Measurements from ENCODE around the gene PHACTR1.
A peak's percentile ranks its signal among the peaks of the same experiment; 100 is the strongest.

Gene PHACTR1

GRCh38 chr6:13248053-13248452 is 531.5 kb downstream of the PHACTR1 start:
- DNase-seq: no peak
- TF ChIP-seq POLR2A (IDR thresholded peaks at IDR 0.05; ENCODE audit: low read length) (no peak), GATA1 (IDR thresholded peaks at IDR 0.05; ENCODE audit: low read depth, low read length) (no peak)

- DNase-seq: no peak
- TF ChIP-seq GATA1 (IDR thresholded peaks at IDR 0.05; ENCODE audit: low read depth, low read length): no peak
- TF ChIP-seq POLR2A (IDR thresholded peaks at IDR 0.05; ENCODE audit: low read length): no peak
Observed at GRCh38 chr6:13248584-13248985, 532.0 kb downstream of the PHACTR1 start.

- TF ChIP-seq GATA1 (IDR thresholded peaks at IDR 0.05; ENCODE audit: low read depth, low read length) (no peak), POLR2A (IDR thresholded peaks at IDR 0.05; ENCODE audit: low read length) (no peak)
- DNase-seq: no peak
Observed at GRCh38 chr6:13248994-13249393, 532.4 kb downstream of the PHACTR1 start.

DNA sequence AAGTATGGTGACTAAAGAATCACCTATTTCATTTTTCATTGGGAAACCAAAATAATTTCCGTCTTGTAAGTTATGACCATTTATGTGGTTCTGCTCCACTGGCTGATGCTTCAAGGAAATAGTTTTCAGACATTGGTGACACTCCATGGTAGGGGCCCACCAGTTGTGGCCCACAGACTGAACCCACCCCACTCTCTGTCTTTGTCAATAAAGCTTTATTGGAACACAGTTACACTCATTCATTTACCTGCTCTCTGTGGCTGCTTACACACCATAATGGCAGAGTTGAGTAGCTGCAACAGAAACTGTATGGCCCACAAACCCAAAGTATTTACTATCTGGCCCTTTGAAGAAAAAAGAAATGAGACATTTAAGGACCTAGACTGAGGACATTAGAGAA is 533.2 kb downstream of the PHACTR1 start:
- no peak for DNase-seq

DNA sequence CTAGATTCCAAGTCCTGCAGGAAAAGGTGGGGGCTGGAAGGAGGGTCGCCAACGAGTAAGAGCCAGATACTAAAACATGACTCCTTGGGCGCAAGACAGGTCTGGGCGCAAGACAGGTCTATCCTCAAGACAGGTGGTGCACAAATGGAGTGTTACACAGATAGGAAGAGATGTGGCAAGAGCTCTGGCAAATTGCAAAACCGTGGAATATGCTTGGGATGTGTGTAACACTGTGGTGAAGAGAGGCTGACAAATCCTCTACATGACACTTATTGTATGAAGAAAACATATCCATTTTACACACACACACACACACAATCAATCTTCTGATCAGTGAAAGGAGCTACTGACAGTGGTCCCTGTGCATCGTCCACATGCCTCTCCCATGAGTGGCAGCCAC is 534.1 kb downstream of the PHACTR1 start:
- no peak for DNase-seq
- TF ChIP-seq GATA1 (IDR thresholded peaks at IDR 0.05; ENCODE audit: low read depth, low read length) (no peak), POLR2A (IDR thresholded peaks at IDR 0.05; ENCODE audit: low read length) (no peak)

More for the DNA sequence above, 533.2 kb downstream of the PHACTR1 start:
- TF ChIP-seq GATA1 (IDR thresholded peaks at IDR 0.05; ENCODE audit: low read depth, low read length) (no peak), POLR2A (IDR thresholded peaks at IDR 0.05; ENCODE audit: low read length) (no peak)

DNA sequence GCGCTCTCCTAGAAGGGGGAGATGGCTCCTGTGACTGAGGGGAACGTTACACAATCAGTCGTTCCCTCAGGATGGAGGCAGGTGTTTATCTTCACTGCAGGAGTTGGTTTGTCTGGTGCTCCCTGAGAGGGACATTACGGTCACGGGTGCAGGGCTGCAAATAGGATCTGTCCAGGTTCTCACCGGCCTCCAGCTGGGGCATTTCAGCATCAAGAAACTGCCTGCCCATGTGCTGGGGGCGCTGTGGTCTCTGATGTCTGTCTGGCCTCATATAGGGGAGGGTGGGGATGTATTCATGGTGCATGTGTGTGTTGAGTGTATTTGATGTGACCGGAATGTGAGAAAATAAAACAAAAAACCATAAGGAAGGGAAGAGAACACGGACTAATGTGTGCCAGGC is 534.7 kb downstream of the PHACTR1 start:
- TF ChIP-seq POLR2A (IDR thresholded peaks at IDR 0.05; ENCODE audit: low read length) (no peak), GATA1 (IDR thresholded peaks at IDR 0.05; ENCODE audit: low read depth, low read length) (no peak)
- peak in 1 of 2 experiments; percentile 10 for DNase-seq

DNA sequence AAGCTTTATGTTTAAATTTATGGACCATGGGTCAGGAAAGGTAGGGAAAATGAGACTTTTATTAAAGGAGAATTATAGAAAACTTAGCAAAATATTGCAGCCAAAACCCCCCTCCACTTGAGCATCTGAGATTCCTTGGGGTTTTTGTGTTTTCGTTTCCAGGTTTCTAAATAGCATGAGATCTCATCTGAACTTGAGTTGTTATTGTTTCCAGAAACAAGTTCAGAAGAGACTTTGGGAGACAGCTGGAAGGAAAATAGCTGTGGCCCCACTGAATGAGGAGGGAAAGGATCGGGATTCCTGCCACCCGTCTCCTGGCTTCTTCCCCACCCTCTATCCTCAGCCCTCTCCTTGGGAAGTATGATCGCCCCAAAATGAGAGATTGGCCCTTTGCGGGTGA is 536.2 kb downstream of the PHACTR1 start:
- TF ChIP-seq GATA1 (IDR thresholded peaks at IDR 0.05; ENCODE audit: low read depth, low read length): no peak
- no peak for TF ChIP-seq POLR2A (IDR thresholded peaks at IDR 0.05; ENCODE audit: low read length)
- no peak for DNase-seq

DNA sequence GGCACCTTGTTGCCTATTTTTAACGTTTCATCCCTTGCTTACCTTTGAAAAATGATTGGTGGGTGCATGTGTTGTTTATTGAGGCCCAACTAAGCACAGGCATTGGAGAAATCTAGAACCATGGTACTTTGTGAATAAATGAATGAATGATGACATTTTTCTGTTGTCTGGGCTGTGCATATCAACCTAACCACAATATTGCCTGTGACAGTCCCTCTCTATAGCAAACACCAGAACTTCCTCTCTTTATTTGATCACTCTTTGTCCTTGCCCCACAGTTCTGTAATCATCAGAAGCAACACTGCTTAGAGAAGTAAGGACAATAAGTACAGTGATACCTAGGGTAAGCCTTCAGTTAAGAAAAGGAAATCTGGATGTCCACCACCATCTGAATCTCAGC is 536.7 kb downstream of the PHACTR1 start:
- no peak for TF ChIP-seq GATA1 (IDR thresholded peaks at IDR 0.05; ENCODE audit: low read depth, low read length)
- TF ChIP-seq POLR2A (IDR thresholded peaks at IDR 0.05; ENCODE audit: low read length): no peak
- DNase-seq: no peak

DNA sequence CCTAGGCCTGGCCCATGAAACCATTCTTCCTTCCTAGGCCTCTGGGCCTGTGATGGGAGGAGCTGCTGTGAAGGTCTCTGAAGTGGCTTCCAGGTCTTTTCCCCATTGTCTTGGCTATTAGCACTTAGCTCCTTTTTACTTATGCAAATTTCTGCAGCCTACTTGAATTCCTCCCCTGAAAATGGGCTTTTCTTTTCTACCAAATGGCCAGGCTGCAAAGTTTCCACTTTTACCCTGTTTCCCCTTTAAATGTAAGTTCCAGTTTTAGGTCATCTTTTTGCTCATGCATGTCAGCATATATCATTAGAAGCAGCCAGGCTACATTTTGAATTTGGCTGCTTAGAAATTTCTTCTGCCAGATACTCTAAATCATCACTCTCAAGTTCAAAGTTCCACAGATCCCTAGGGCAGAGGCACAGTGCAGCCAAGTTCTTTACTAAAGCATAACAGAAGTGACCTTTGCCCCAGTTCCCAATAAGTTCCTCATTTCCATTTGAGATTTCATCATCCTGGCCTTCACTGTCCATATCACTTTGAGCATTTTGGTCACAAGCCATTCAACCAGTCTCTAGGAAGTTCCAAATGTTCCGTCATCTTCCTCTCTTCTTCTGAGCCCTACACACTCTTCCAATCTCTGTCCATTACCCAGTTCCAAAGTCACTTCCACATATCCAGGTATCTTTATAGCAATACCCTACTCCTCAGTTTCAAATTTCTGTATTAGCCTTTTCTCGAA is 539.9 kb downstream of the PHACTR1 start:
- no peak for TF ChIP-seq GATA1 (IDR thresholded peaks at IDR 0.05; ENCODE audit: low read depth, low read length)
- TF ChIP-seq POLR2A (IDR thresholded peaks at IDR 0.05; ENCODE audit: low read length): no peak
- no peak for DNase-seq

GRCh38 chr6:13259393-13259792 is 542.8 kb downstream of the PHACTR1 start:
- TF ChIP-seq POLR2A (IDR thresholded peaks at IDR 0.05; ENCODE audit: low read length): no peak
- no peak for TF ChIP-seq GATA1 (IDR thresholded peaks at IDR 0.05; ENCODE audit: low read depth, low read length)
- no peak for DNase-seq

GRCh38 chr6:13260101-13260598 is 543.6 kb downstream of the PHACTR1 start:
- no peak for DNase-seq
- TF ChIP-seq GATA1 (IDR thresholded peaks at IDR 0.05; ENCODE audit: low read depth, low read length) (no peak), POLR2A (IDR thresholded peaks at IDR 0.05; ENCODE audit: low read length) (no peak)

GRCh38 chr6:13260831-13261230 is 544.3 kb downstream of the PHACTR1 start:
- no peak for DNase-seq
- TF ChIP-seq GATA1 (IDR thresholded peaks at IDR 0.05; ENCODE audit: low read depth, low read length) (no peak), POLR2A (IDR thresholded peaks at IDR 0.05; ENCODE audit: low read length) (no peak)

DNA sequence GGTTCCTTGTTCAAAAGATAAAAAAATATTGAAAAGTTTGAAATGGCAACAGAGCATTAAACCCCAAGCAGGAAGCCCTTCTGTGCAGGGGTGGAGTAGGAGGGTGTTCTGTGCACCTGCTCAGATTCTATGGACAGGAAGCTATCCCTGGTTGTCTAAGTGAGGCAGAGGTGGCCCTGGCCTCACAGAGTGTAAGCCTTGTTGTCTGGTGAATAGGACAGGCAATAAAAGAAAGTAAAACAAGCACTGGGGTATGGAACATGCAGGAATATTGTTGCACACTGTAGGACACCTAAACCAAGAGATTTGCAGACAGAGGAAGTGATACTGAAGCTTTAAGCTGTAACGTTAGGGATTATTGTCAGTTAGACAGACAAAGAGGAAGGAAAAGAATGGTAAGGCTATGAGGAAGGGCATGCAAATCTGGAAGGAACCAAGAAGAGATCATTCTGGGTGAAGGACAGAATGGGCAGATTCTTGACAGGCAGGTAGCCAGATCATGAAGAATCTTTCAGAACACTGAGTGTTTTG is 545.0 kb downstream of the PHACTR1 start:
- TF ChIP-seq POLR2A (IDR thresholded peaks at IDR 0.05; ENCODE audit: low read length) (no peak), GATA1 (IDR thresholded peaks at IDR 0.05; ENCODE audit: low read depth, low read length) (no peak)
- DNase-seq: no peak

DNA sequence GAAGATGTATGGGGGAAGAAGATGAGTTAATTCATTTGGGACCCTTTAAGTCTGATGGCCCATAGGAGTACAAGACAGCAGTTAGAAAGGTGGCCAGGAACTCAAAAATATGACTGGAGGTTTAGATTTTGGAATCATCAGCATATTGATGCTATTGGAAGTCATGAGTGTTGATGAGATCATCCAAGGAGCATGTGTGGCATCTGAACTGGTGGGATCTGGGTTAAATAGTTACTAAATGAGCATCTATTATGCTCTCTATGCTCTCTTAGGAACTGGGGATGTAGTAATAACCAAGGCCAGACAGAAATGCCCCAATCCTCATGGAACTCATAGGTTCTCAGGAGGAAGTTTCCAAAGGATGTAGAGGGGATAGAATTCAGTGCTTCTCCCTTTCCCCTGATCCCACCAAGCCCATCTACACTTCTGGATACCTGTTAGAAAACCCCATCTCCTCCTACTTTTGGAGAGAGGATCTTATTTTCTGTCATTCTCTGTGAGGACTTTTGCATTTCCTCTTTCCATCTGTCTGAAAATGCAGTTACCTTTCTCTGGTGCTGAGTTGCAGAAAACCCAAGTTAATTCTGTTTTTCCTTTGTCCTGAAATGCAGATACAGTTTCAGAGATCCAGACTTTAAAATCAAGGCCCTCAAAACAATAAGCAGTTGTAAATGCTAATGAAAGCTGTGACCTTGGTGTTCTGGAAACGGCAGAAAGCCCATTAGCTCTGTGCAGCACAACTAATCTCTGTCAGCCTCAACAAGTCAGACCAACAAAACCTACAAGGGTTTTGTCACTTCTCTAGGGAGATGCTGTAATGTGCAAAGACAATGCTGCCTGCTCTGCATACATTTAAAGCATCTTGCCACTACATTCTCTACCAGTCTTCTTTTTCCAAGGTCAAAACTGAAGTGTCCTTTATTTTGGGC is 546.0 kb downstream of the PHACTR1 start:
- no peak for TF ChIP-seq GATA1 (IDR thresholded peaks at IDR 0.05; ENCODE audit: low read depth, low read length)
- TF ChIP-seq POLR2A (IDR thresholded peaks at IDR 0.05; ENCODE audit: low read length): no peak
- DNase-seq: no peak
